ENCODE measurements around the gene GREB1. TPM values are rescaled to one million over a fixed set of nuclear protein-coding genes. Genes with fewer than 3 reads are reported as not detected.

Gene GREB1
- total and polyA plus RNA-seq, 2 of the 13 experiments (the other 11 are each of a cell fraction or from before 2014, with no cell fraction given): 31.3 to 61.2 TPM

GRCh38 chr2:11669454-11670291, 135.8 kb downstream of the GREB1 start, which contains the start of gene NTSR2 (continued):
- TF ChIP-seq ZNF850 (CRISPR knock-in tag; conservative IDR thresholded peaks at IDR 0.05) (peak; percentile 64; the same call in 1 of the 2 replicates), HDAC1 (CRISPR knock-in tag; IDR thresholded peaks at IDR 0.05) (peak; percentile 96), ATF7 (IDR thresholded peaks at IDR 0.05) (no peak), ATF7 (CRISPR knock-in tag; IDR thresholded peaks at IDR 0.05) (peak; percentile 85; the same call in 1 of the 2 replicates), MAFG (CRISPR knock-in tag; IDR thresholded peaks at IDR 0.05) (0 out of 2 replicates have a peak, but pooled peaks have one; percentile 51), ZFP62 (CRISPR knock-in tag; IDR thresholded peaks at IDR 0.05) (no peak), ZNF629 (CRISPR knock-in tag; conservative IDR thresholded peaks at IDR 0.05) (peak; percentile 72), PBX3 (CRISPR knock-in tag; IDR thresholded peaks at IDR 0.05; ENCODE audit: borderline replicate concordance) (peak; percentile 98), ZNF619 (CRISPR knock-in tag; IDR thresholded peaks at IDR 0.05) (peak; percentile 90), ZNF274 (CRISPR knock-in tag; IDR thresholded peaks at IDR 0.05) (peak; percentile 98), CBFB (CRISPR knock-in tag; IDR thresholded peaks at IDR 0.05) (peak; percentile 83; the same call in 1 of the 2 replicates), ZNF562 (CRISPR knock-in tag; IDR thresholded peaks at IDR 0.05; ENCODE audit: borderline replicate concordance) (peak; percentile 76; the same call in 1 of the 2 replicates), ZZZ3 (CRISPR knock-in tag; IDR thresholded peaks at IDR 0.05; ENCODE audit: borderline replicate concordance) (peak; percentile 57; the same call in 1 of the 2 replicates), ARHGAP35 (CRISPR knock-in tag; IDR thresholded peaks at IDR 0.05; ENCODE audit: borderline replicate concordance) (peak; percentile 100), KAT2B (IDR thresholded peaks at IDR 0.05; ENCODE audit: borderline replicate concordance, low read depth, low read length) (no peak), ZHX1 (CRISPR knock-in tag; IDR thresholded peaks at IDR 0.05; ENCODE audit: low read depth) (peak; percentile 98), ZBTB25 (CRISPR knock-in tag; IDR thresholded peaks at IDR 0.05) (peak; percentile 94), ZNF282 (IDR thresholded peaks at IDR 0.05; ENCODE audit: partially characterized antibody) (no peak), GLI4 (CRISPR knock-in tag; IDR thresholded peaks at IDR 0.05; ENCODE audit: borderline replicate concordance) (peak; percentile 87), TP53 (CRISPR knock-in tag; conservative IDR thresholded peaks at IDR 0.05) (peak; percentile 84), NFIC (IDR thresholded peaks at IDR 0.05; ENCODE audit: low read length) (no peak), ZSCAN20 (CRISPR knock-in tag; IDR thresholded peaks at IDR 0.05; ENCODE audit: borderline replicate concordance) (peak; percentile 99), TRIM24 (CRISPR knock-in tag; IDR thresholded peaks at IDR 0.05) (peak; percentile 62; the same call in 1 of the 2 replicates), ARID2 (CRISPR knock-in tag; IDR thresholded peaks at IDR 0.05; ENCODE audit: borderline replicate concordance) (peak; percentile 100), ZNF790 (CRISPR knock-in tag; IDR thresholded peaks at IDR 0.05; ENCODE audit: borderline replicate concordance) (peak; percentile 99), RBAK (CRISPR knock-in tag; IDR thresholded peaks at IDR 0.05) (no peak), NFE2L2 (IDR thresholded peaks at IDR 0.05; ENCODE audit: low read length) (no peak)

All from HepG2 (cell line).